SU-DHL-6 (cell line): Measurements from ENCODE around the gene MXD1.

Experiments
- EZH2phosphoT487 ChIP-seq: fragments of 200-600 bp; sonication (generic), shearing (Covaris generic); conservative IDR thresholded peaks from 2 replicates; pipeline ENCODE4 v1.6.1; 2018; ENCODE audit warnings: mild to moderate bottlenecking, antibody characterized with exemption, low read length, moderate library complexity, mixed read lengths
- TF ChIP-seq, protein P1 (sequence below): fragments of 200-600 bp; sonication (generic); IDR thresholded peaks from one replicate; pipeline ENCODE4 v1.5.1; 2017; ENCODE audit warnings: antibody characterized with exemption, mild to moderate bottlenecking, low read length, moderate library complexity; ENCODE audit not compliant: insufficient read depth, poor library complexity, severe bottlenecking

DNA sequence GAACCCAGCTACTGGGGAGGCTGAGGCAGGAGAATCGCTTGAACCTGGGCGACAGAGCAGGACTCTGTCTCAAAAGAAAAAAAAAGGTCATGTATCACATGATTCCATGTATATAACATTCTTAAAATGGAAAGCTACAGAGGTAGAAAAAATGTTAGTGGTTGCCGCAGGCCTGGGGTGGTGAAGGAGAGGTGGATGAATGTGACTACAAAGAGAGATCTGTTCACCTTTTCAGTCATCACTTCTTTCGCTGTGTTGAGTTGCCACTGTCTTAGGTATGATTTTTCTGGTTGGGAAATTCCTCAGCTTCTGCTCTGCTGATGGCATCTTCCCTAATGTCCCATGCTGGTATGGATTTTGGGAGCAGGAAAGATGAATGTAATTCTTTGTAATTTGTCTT lies 26.5 kb upstream of the MXD1 start:
- TF ChIP-seq, protein P1, sequence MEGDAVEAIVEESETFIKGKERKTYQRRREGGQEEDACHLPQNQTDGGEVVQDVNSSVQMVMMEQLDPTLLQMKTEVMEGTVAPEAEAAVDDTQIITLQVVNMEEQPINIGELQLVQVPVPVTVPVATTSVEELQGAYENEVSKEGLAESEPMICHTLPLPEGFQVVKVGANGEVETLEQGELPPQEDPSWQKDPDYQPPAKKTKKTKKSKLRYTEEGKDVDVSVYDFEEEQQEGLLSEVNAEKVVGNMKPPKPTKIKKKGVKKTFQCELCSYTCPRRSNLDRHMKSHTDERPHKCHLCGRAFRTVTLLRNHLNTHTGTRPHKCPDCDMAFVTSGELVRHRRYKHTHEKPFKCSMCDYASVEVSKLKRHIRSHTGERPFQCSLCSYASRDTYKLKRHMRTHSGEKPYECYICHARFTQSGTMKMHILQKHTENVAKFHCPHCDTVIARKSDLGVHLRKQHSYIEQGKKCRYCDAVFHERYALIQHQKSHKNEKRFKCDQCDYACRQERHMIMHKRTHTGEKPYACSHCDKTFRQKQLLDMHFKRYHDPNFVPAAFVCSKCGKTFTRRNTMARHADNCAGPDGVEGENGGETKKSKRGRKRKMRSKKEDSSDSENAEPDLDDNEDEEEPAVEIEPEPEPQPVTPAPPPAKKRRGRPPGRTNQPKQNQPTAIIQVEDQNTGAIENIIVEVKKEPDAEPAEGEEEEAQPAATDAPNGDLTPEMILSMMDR = no peak
- TF ChIP-seq EZH2phosphoT487 = no peak
